HepG2 (cell line): ENCODE measurements around the gene IRAK1BP1. TPM values are rescaled to one million over a fixed set of nuclear protein-coding genes. Genes with fewer than 3 reads are reported as not detected.

Experiments
- ATF1 ChIP-seq: IDR thresholded peaks from 2 replicates; pipeline ENCODE4 v1.6.1; 2016; ENCODE audit warnings: mild to moderate bottlenecking, control low read depth
- BCL6 ChIP-seq: IDR thresholded peaks from 2 replicates; pipeline ENCODE4 v1.6.1; 2016; ENCODE audit warnings: missing genetic modification reagents, missing compliant biosample characterization
- KDM5B ChIP-seq: sonication (generic); formaldehyde crosslinking; IDR thresholded peaks from 2 replicates; pipeline ENCODE4 v1.4.0; 2020; ENCODE audit warnings: missing genetic modification reagents, mild to moderate bottlenecking, borderline replicate concordance
- KLF13 ChIP-seq: sonication (generic); formaldehyde crosslinking; IDR thresholded peaks from 2 replicates; pipeline ENCODE4 v1.4.0; 2020; ENCODE audit warnings: mild to moderate bottlenecking, missing genetic modification reagents
- KLF15 ChIP-seq: sonication (generic); formaldehyde crosslinking; IDR thresholded peaks from 2 replicates; pipeline ENCODE4 v1.8.1; 2023; ENCODE audit warnings: borderline replicate concordance, mild to moderate bottlenecking, inconsistent platforms, missing genetic modification reagents, mixed read lengths
- RXRA ChIP-seq: sonication (generic); formaldehyde crosslinking; IDR thresholded peaks from 2 replicates; pipeline ENCODE4 v1.5.1; 2020; ENCODE audit warnings: missing genetic modification reagents
- ZFAT ChIP-seq: sonication (generic); formaldehyde crosslinking; conservative IDR thresholded peaks from 2 replicates; pipeline ENCODE4 v1.8.1; 2023; ENCODE audit warnings: missing genetic modification reagents, inconsistent platforms
- ZNF34 ChIP-seq: sonication (generic); formaldehyde crosslinking; IDR thresholded peaks from 2 replicates; pipeline ENCODE4 v1.4.0; 2020; ENCODE audit warnings: mild to moderate bottlenecking, missing genetic modification reagents, borderline replicate concordance
- ZNF773 ChIP-seq: sonication (generic); formaldehyde crosslinking; IDR thresholded peaks from 2 replicates; pipeline ENCODE4 v1.4.0; 2020; ENCODE audit warnings: missing genetic modification reagents, borderline replicate concordance
- ZSCAN30 ChIP-seq: sonication (generic); formaldehyde crosslinking; IDR thresholded peaks from 2 replicates; pipeline ENCODE4 v1.5.0; 2020; ENCODE audit warnings: mild to moderate bottlenecking, missing genetic modification reagents
- polyA plus RNA-seq, 8 experiments: library from polyadenylated mRNA; depleted of rRNA in 3 of 8; stranded (reverse) in 7 of 8; unstranded in 1 of 8; fragments of >200 nt; fragmentation: Illumina TruSeq in 4 of 8; extraction: Trizol in 4 of 8; gene quantifications; 2 replicates each; pipeline versions ENCODE4 v1.2.1 to v1.2.3, GENCODE V29; 2011 to 2016; ENCODE audit warnings: low read depth in 4 of 8, missing spikeins in 1 of 8, mixed read lengths in 1 of 8; ENCODE audit not compliant: insufficient read depth in 1 of 8
- total RNA-seq, 5 experiments: library from RNA; depleted of rRNA; stranded (reverse); fragments of >200 nt; fragmentation: Illumina TruSeq; extraction: Trizol; gene quantifications; 2 replicates each; pipeline ENCODE4 v1.2.3, GENCODE V29; 2016; ENCODE audit warnings: low read depth in 1 of 5
- TF ChIP-seq, protein P1 (sequence below): IDR thresholded peaks from 2 replicates; pipeline ENCODE4 v1.6.1; 2016; ENCODE audit warnings: low read depth, control low read depth
- TF ChIP-seq, protein P2 (sequence below): sonication (generic); formaldehyde crosslinking; IDR thresholded peaks from 2 replicates; pipeline ENCODE4 v1.4.0; 2020; ENCODE audit warnings: mild to moderate bottlenecking, missing genetic modification reagents, borderline replicate concordance
- TF ChIP-seq, protein P3 (sequence below): IDR thresholded peaks from 2 replicates; pipeline ENCODE4 v1.6.1; 2016; ENCODE audit warnings: missing genetic modification reagents, missing compliant biosample characterization
- TF ChIP-seq, protein P4 (sequence below): sonication (generic); formaldehyde crosslinking; IDR thresholded peaks from 2 replicates; pipeline ENCODE4 v1.4.0; 2020; ENCODE audit warnings: missing genetic modification reagents, borderline replicate concordance
- TF ChIP-seq, protein P5 (sequence below): sonication (generic); formaldehyde crosslinking; IDR thresholded peaks from 2 replicates; pipeline ENCODE4 v1.5.1; 2020; ENCODE audit warnings: missing genetic modification reagents, mild to moderate bottlenecking, borderline replicate concordance
- TF ChIP-seq, protein P6 (sequence below): sonication (generic); formaldehyde crosslinking; conservative IDR thresholded peaks from 2 replicates; pipeline ENCODE4 v1.8.0; 2022; ENCODE audit warnings: low read depth, missing genetic modification reagents

IRAK1BP1 gene
- total and polyA plus RNA-seq, 2 of the 13 experiments (the other 11 are each of a cell fraction or from before 2014, with no cell fraction given) = 0.86 to 1.5 TPM

DNA sequence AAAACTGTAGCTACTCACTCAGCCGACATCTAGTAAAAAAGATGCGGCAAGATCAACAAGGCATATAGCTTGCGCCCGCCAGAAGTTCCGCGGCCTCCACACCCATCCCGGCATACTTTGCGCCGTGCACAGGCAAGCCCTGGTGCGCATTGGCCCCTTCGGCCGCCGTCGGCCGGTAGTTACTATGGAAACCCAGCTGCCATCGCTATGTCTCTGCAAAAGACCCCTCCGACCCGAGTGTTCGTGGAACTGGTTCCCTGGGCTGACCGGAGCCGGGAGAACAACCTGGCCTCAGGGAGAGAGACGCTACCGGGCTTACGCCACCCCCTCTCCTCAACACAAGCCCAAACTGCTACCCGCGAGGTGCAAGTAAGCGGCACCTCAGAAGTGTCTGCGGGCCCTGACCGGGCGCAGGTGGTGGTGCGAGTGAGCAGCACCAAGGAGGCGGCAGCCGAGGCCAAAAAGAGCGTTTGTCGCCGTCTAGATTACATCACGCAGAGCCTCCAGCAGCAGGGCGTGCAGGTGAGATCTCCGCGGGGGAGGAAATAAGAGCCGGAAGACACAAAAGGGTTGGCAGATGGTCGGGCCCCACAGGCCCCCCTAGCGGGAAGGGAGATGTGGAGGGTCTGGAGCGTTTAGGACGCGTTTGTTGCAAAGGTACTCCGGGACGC lies at the start of gene IRAK1BP1 (continued):
- TF ChIP-seq, protein P1, sequence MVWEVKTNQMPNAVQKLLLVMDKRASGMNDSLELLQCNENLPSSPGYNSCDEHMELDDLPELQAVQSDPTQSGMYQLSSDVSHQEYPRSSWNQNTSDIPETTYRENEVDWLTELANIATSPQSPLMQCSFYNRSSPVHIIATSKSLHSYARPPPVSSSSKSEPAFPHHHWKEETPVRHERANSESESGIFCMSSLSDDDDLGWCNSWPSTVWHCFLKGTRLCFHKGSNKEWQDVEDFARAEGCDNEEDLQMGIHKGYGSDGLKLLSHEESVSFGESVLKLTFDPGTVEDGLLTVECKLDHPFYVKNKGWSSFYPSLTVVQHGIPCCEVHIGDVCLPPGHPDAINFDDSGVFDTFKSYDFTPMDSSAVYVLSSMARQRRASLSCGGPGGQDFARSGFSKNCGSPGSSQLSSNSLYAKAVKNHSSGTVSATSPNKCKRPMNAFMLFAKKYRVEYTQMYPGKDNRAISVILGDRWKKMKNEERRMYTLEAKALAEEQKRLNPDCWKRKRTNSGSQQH (CRISPR knock-in tag) = no peak
- TF ChIP-seq, protein P2, sequence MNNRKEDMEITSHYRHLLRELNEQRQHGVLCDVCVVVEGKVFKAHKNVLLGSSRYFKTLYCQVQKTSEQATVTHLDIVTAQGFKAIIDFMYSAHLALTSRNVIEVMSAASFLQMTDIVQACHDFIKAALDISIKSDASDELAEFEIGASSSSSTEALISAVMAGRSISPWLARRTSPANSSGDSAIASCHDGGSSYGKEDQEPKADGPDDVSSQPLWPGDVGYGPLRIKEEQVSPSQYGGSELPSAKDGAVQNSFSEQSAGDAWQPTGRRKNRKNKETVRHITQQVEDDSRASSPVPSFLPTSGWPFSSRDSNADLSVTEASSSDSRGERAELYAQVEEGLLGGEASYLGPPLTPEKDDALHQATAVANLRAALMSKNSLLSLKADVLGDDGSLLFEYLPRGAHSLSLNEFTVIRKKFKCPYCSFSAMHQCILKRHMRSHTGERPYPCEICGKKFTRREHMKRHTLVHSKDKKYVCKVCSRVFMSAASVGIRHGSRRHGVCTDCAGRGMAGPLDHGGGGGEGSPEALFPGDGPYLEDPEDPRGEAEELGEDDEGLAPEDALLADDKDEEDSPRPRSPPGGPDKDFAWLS (CRISPR knock-in tag) = no peak
- TF ChIP-seq ZNF34 (CRISPR knock-in tag) (no peak), ATF1 (CRISPR knock-in tag) (no peak), RXRA (CRISPR knock-in tag) (peak; percentile 26; the same call in 1 of the 2 replicates), KDM5B (CRISPR knock-in tag) (peak; percentile 75; the same call in 1 of the 2 replicates), ZSCAN30 (CRISPR knock-in tag) (no peak), KLF13 (CRISPR knock-in tag) (no peak), BCL6 (peak; percentile 15; the same call in 1 of the 2 replicates), ZFAT (no peak), ZNF773 (no peak), KLF15 (CRISPR knock-in tag) (no peak)
- TF ChIP-seq, protein P3, sequence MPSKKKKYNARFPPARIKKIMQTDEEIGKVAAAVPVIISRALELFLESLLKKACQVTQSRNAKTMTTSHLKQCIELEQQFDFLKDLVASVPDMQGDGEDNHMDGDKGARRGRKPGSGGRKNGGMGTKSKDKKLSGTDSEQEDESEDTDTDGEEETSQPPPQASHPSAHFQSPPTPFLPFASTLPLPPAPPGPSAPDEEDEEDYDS (CRISPR knock-in tag) = no peak
- TF ChIP-seq, protein P4, sequence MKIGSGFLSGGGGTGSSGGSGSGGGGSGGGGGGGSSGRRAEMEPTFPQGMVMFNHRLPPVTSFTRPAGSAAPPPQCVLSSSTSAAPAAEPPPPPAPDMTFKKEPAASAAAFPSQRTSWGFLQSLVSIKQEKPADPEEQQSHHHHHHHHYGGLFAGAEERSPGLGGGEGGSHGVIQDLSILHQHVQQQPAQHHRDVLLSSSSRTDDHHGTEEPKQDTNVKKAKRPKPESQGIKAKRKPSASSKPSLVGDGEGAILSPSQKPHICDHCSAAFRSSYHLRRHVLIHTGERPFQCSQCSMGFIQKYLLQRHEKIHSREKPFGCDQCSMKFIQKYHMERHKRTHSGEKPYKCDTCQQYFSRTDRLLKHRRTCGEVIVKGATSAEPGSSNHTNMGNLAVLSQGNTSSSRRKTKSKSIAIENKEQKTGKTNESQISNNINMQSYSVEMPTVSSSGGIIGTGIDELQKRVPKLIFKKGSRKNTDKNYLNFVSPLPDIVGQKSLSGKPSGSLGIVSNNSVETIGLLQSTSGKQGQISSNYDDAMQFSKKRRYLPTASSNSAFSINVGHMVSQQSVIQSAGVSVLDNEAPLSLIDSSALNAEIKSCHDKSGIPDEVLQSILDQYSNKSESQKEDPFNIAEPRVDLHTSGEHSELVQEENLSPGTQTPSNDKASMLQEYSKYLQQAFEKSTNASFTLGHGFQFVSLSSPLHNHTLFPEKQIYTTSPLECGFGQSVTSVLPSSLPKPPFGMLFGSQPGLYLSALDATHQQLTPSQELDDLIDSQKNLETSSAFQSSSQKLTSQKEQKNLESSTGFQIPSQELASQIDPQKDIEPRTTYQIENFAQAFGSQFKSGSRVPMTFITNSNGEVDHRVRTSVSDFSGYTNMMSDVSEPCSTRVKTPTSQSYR (CRISPR knock-in tag) = no peak
- TF ChIP-seq, protein P5, sequence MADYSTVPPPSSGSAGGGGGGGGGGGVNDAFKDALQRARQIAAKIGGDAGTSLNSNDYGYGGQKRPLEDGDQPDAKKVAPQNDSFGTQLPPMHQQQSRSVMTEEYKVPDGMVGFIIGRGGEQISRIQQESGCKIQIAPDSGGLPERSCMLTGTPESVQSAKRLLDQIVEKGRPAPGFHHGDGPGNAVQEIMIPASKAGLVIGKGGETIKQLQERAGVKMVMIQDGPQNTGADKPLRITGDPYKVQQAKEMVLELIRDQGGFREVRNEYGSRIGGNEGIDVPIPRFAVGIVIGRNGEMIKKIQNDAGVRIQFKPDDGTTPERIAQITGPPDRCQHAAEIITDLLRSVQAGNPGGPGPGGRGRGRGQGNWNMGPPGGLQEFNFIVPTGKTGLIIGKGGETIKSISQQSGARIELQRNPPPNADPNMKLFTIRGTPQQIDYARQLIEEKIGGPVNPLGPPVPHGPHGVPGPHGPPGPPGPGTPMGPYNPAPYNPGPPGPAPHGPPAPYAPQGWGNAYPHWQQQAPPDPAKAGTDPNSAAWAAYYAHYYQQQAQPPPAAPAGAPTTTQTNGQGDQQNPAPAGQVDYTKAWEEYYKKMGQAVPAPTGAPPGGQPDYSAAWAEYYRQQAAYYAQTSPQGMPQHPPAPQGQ (CRISPR knock-in tag) = no peak
- TF ChIP-seq, protein P6, sequence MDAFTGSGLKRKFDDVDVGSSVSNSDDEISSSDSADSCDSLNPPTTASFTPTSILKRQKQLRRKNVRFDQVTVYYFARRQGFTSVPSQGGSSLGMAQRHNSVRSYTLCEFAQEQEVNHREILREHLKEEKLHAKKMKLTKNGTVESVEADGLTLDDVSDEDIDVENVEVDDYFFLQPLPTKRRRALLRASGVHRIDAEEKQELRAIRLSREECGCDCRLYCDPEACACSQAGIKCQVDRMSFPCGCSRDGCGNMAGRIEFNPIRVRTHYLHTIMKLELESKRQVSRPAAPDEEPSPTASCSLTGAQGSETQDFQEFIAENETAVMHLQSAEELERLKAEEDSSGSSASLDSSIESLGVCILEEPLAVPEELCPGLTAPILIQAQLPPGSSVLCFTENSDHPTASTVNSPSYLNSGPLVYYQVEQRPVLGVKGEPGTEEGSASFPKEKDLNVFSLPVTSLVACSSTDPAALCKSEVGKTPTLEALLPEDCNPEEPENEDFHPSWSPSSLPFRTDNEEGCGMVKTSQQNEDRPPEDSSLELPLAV = no peak
